ENCODE results near the gene MAPKAPK3.
"Not testable (repeated sequence)": the region's sequence is repeated elsewhere in the genome, so short reads cannot be mapped to it uniquely, and the experiment has no call there.

The MAPKAPK3 gene

GRCh38 chr3:50661321-50661837 is 44.4 kb downstream of the MAPKAPK3 start:
- Histone ChIP-seq H3K9me3 (ENCODE audit: control insufficient read depth, low read length) (no peaks in the 10 kb centered on the region), H3K27ac (ENCODE audit: insufficient read depth, low read length, poor library complexity, severe bottlenecking) (no peak overlapping the region), H3K36me3 (ENCODE audit: control insufficient read depth, insufficient read depth, low read length) (no peaks in the 10 kb centered on the region), H3K27me3 (replicated peaks; ENCODE audit: control insufficient read depth, insufficient read depth, low read length, poor library complexity, severe bottlenecking) (no peaks in the 10 kb centered on the region), H3K4me1 (ENCODE audit: control insufficient read depth, insufficient read depth, low read length, poor library complexity, severe bottlenecking) (no peaks in the 10 kb centered on the region), H3K4me3 (ENCODE audit: insufficient read depth, low read depth, low read length, poor library complexity, severe bottlenecking) (no peak overlapping the region)
- no peak for DNase-seq

- no peak for DNase-seq
- H3K36me3 ChIP-seq (ENCODE audit: control insufficient read depth, insufficient read depth, low read length) = no peaks in the 10 kb centered on the region
- no peaks in the 10 kb centered on the region for H3K4me1 ChIP-seq (ENCODE audit: control insufficient read depth, insufficient read depth, low read length, poor library complexity, severe bottlenecking)
- no peaks in the 10 kb centered on the region for H3K27me3 ChIP-seq (replicated peaks; ENCODE audit: control insufficient read depth, insufficient read depth, low read length, poor library complexity, severe bottlenecking)
- no peak overlapping the region for H3K4me3 ChIP-seq (ENCODE audit: insufficient read depth, low read depth, low read length, poor library complexity, severe bottlenecking)
- H3K27ac ChIP-seq (ENCODE audit: insufficient read depth, low read length, poor library complexity, severe bottlenecking) = no peak overlapping the region
- H3K9me3 ChIP-seq (ENCODE audit: control insufficient read depth, low read length) = no peaks in the 10 kb centered on the region
Measured at GRCh38 chr3:50662408-50662807, 45.5 kb downstream of the MAPKAPK3 start.

GRCh38 chr3:50665081-50665840 is 48.3 kb downstream of the MAPKAPK3 start:
- no peak overlapping the region for H3K4me3 ChIP-seq (ENCODE audit: insufficient read depth, low read depth, low read length, poor library complexity, severe bottlenecking)
- H3K27me3 ChIP-seq (replicated peaks; ENCODE audit: control insufficient read depth, insufficient read depth, low read length, poor library complexity, severe bottlenecking) = no peaks in the 10 kb centered on the region
- no peaks in the 10 kb centered on the region for H3K9me3 ChIP-seq (ENCODE audit: control insufficient read depth, low read length)
- H3K4me1 ChIP-seq (ENCODE audit: control insufficient read depth, insufficient read depth, low read length, poor library complexity, severe bottlenecking) = no peaks in the 10 kb centered on the region
- H3K27ac ChIP-seq (ENCODE audit: insufficient read depth, low read length, poor library complexity, severe bottlenecking) = no peak overlapping the region
- H3K36me3 ChIP-seq (ENCODE audit: control insufficient read depth, insufficient read depth, low read length) = no peaks in the 10 kb centered on the region
- no peak for DNase-seq

GRCh38 chr3:50665841-50666115 is 48.8 kb downstream of the MAPKAPK3 start:
- not testable (repeated sequence) for H3K36me3 ChIP-seq (ENCODE audit: control insufficient read depth, insufficient read depth, low read length); DNase-seq; H3K4me1 ChIP-seq (ENCODE audit: control insufficient read depth, insufficient read depth, low read length, poor library complexity, severe bottlenecking); H3K27ac ChIP-seq (ENCODE audit: insufficient read depth, low read length, poor library complexity, severe bottlenecking); H3K4me3 ChIP-seq (ENCODE audit: insufficient read depth, low read depth, low read length, poor library complexity, severe bottlenecking); H3K9me3 ChIP-seq (ENCODE audit: control insufficient read depth, low read length); H3K27me3 ChIP-seq (replicated peaks; ENCODE audit: control insufficient read depth, insufficient read depth, low read length, poor library complexity, severe bottlenecking)

- no peaks in the 10 kb centered on the region for H3K4me1 ChIP-seq (ENCODE audit: control insufficient read depth, insufficient read depth, low read length, poor library complexity, severe bottlenecking)
- no peaks in the 10 kb centered on the region for H3K27me3 ChIP-seq (replicated peaks; ENCODE audit: control insufficient read depth, insufficient read depth, low read length, poor library complexity, severe bottlenecking)
- DNase-seq = no peak
- no peak overlapping the region for H3K4me3 ChIP-seq (ENCODE audit: insufficient read depth, low read depth, low read length, poor library complexity, severe bottlenecking)
- H3K9me3 ChIP-seq (ENCODE audit: control insufficient read depth, low read length) = no peaks in the 10 kb centered on the region
- H3K36me3 ChIP-seq (ENCODE audit: control insufficient read depth, insufficient read depth, low read length) = no peaks in the 10 kb centered on the region
- no peak overlapping the region for H3K27ac ChIP-seq (ENCODE audit: insufficient read depth, low read length, poor library complexity, severe bottlenecking)
Measured at GRCh38 chr3:50666837-50667236, 49.9 kb downstream of the MAPKAPK3 start.

GRCh38 chr3:50671331-50671730 is 54.4 kb downstream of the MAPKAPK3 start:
- no peaks in the 10 kb centered on the region for H3K27me3 ChIP-seq (replicated peaks; ENCODE audit: control insufficient read depth, insufficient read depth, low read length, poor library complexity, severe bottlenecking)
- H3K4me3 ChIP-seq (ENCODE audit: insufficient read depth, low read depth, low read length, poor library complexity, severe bottlenecking) = no peak overlapping the region
- no peak for DNase-seq
- H3K9me3 ChIP-seq (ENCODE audit: control insufficient read depth, low read length) = no peaks in the 10 kb centered on the region
- peaks cover 3% of the 10 kb centered on the region for H3K4me1 ChIP-seq (ENCODE audit: control insufficient read depth, insufficient read depth, low read length, poor library complexity, severe bottlenecking)
- no peaks in the 10 kb centered on the region for H3K36me3 ChIP-seq (ENCODE audit: control insufficient read depth, insufficient read depth, low read length)
- no peak overlapping the region for H3K27ac ChIP-seq (ENCODE audit: insufficient read depth, low read length, poor library complexity, severe bottlenecking)

GRCh38 chr3:50672656-50673055 is 55.7 kb downstream of the MAPKAPK3 start:
- Histone ChIP-seq H3K4me1 (ENCODE audit: control insufficient read depth, insufficient read depth, low read length, poor library complexity, severe bottlenecking) (peaks cover 3% of the 10 kb centered on the region), H3K27ac (ENCODE audit: insufficient read depth, low read length, poor library complexity, severe bottlenecking) (no peak overlapping the region), H3K27me3 (replicated peaks; ENCODE audit: control insufficient read depth, insufficient read depth, low read length, poor library complexity, severe bottlenecking) (no peaks in the 10 kb centered on the region), H3K9me3 (ENCODE audit: control insufficient read depth, low read length) (no peaks in the 10 kb centered on the region), H3K4me3 (ENCODE audit: insufficient read depth, low read depth, low read length, poor library complexity, severe bottlenecking) (no peak overlapping the region), H3K36me3 (ENCODE audit: control insufficient read depth, insufficient read depth, low read length) (no peaks in the 10 kb centered on the region)
- DNase-seq = no peak

- H3K27me3 ChIP-seq (replicated peaks; ENCODE audit: control insufficient read depth, insufficient read depth, low read length, poor library complexity, severe bottlenecking) = no peaks in the 10 kb centered on the region
Measured at GRCh38 chr3:50673931-50674330, 57.0 kb downstream of the MAPKAPK3 start.

GRCh38 chr3:50674349-50675178 is 57.6 kb downstream of the MAPKAPK3 start, which contains the start of gene DOCK3:
DOCK3 (plus strand) TSS chr3:50674927; CDS start chr3:50675264, 337 bp downstream.
- Histone ChIP-seq H3K9me3 (ENCODE audit: control insufficient read depth, low read length) (no peaks in the 10 kb centered on the region), H3K36me3 (ENCODE audit: control insufficient read depth, insufficient read depth, low read length) (no peaks in the 10 kb centered on the region), H3K4me3 (ENCODE audit: insufficient read depth, low read depth, low read length, poor library complexity, severe bottlenecking) (peak within 1 kb of the TSS; percentile 45), H3K27me3 (replicated peaks; ENCODE audit: control insufficient read depth, insufficient read depth, low read length, poor library complexity, severe bottlenecking) (no peaks in the 10 kb centered on the region), H3K4me1 (ENCODE audit: control insufficient read depth, insufficient read depth, low read length, poor library complexity, severe bottlenecking) (peaks cover 3% of the 10 kb centered on the region), H3K27ac (ENCODE audit: insufficient read depth, low read length, poor library complexity, severe bottlenecking) (no peak within 1 kb of the TSS)
- peak; percentile 18 to 37 (median 32) for DNase-seq

More at GRCh38 chr3:50673931-50674330, 57.0 kb downstream of the MAPKAPK3 start:
- H3K27ac ChIP-seq (ENCODE audit: insufficient read depth, low read length, poor library complexity, severe bottlenecking) = no peak overlapping the region
- no peak overlapping the region for H3K4me3 ChIP-seq (ENCODE audit: insufficient read depth, low read depth, low read length, poor library complexity, severe bottlenecking)
- H3K4me1 ChIP-seq (ENCODE audit: control insufficient read depth, insufficient read depth, low read length, poor library complexity, severe bottlenecking) = peaks cover 3% of the 10 kb centered on the region
- no peak for DNase-seq
- no peaks in the 10 kb centered on the region for H3K9me3 ChIP-seq (ENCODE audit: control insufficient read depth, low read length)
- H3K36me3 ChIP-seq (ENCODE audit: control insufficient read depth, insufficient read depth, low read length) = no peaks in the 10 kb centered on the region
